ENCODE data around the gene LRRC72.

LRRC72 gene

GRCh38 chr7:16559497-16560179 lies 33.0 kb downstream of the LRRC72 start:
- Histone ChIP-seq H4K20me1 (ENCODE audit: insufficient read depth) (no peaks in the 10 kb centered on the region; the same call in 1 of the 2 replicates), H3K9ac (no peak overlapping the region), H3K79me2 (ENCODE audit: insufficient read depth, low read depth) (no peaks in the 10 kb centered on the region), H3K4me1 (ENCODE audit: low read depth, poor library complexity, severe bottlenecking) (peaks cover 6% of the 10 kb centered on the region), H3K27me3 (ENCODE audit: insufficient read depth, low read depth) (no peaks in the 10 kb centered on the region), H3K27ac (no peak overlapping the region), H2AFZ (ENCODE audit: low read depth) (no peak overlapping the region), H3K36me3 (ENCODE audit: insufficient read depth) (no peaks in the 10 kb centered on the region), H3K4me3 (IDR thresholded peaks at IDR 0.05; ENCODE audit: insufficient read depth, low read depth, low read length) (no peak overlapping the region), H3K4me2 (no peak overlapping the region)
- TF ChIP-seq, protein P1, sequence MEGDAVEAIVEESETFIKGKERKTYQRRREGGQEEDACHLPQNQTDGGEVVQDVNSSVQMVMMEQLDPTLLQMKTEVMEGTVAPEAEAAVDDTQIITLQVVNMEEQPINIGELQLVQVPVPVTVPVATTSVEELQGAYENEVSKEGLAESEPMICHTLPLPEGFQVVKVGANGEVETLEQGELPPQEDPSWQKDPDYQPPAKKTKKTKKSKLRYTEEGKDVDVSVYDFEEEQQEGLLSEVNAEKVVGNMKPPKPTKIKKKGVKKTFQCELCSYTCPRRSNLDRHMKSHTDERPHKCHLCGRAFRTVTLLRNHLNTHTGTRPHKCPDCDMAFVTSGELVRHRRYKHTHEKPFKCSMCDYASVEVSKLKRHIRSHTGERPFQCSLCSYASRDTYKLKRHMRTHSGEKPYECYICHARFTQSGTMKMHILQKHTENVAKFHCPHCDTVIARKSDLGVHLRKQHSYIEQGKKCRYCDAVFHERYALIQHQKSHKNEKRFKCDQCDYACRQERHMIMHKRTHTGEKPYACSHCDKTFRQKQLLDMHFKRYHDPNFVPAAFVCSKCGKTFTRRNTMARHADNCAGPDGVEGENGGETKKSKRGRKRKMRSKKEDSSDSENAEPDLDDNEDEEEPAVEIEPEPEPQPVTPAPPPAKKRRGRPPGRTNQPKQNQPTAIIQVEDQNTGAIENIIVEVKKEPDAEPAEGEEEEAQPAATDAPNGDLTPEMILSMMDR (conservative IDR thresholded peaks at IDR 0.05; ENCODE audit: low read depth, low read length): no peak

DNA sequence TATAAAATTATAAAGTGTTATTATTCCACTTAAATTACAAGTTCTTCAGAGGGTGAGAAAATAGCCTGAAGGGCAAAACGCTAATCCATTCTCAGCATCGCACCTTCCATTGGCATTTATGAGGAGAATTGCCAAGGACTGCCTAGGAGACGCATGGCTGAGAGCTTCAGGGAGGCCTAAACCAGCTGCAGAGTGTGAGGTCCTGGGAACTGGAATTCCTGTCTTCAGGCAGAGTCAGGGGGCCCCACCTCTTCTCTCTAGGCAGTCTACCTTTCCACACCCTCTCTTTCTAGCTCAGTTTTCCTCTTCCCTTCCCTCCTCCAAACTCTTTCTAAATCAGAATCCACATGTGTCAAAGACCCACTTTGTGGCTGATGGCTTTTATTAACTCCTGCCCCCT lies 35.3 kb downstream of the LRRC72 start:
- H3K27me3 ChIP-seq (ENCODE audit: insufficient read depth, low read depth): no peaks in the 10 kb centered on the region
- TF ChIP-seq, protein P1 (conservative IDR thresholded peaks at IDR 0.05; ENCODE audit: low read depth, low read length): no peak
- peaks cover 6% of the 10 kb centered on the region for H3K4me1 ChIP-seq (ENCODE audit: low read depth, poor library complexity, severe bottlenecking)
- no peak overlapping the region for H3K27ac ChIP-seq
- H3K79me2 ChIP-seq (ENCODE audit: insufficient read depth, low read depth): no peaks in the 10 kb centered on the region
- no peaks in the 10 kb centered on the region for H3K36me3 ChIP-seq (ENCODE audit: insufficient read depth)
- no peak overlapping the region for H3K4me3 ChIP-seq (IDR thresholded peaks at IDR 0.05; ENCODE audit: insufficient read depth, low read depth, low read length)
- H2AFZ ChIP-seq (ENCODE audit: low read depth): no peak overlapping the region
- no peak overlapping the region for H3K9ac ChIP-seq
- no peaks in the 10 kb centered on the region for H4K20me1 ChIP-seq (ENCODE audit: insufficient read depth)
- no peak overlapping the region for H3K4me2 ChIP-seq

DNA sequence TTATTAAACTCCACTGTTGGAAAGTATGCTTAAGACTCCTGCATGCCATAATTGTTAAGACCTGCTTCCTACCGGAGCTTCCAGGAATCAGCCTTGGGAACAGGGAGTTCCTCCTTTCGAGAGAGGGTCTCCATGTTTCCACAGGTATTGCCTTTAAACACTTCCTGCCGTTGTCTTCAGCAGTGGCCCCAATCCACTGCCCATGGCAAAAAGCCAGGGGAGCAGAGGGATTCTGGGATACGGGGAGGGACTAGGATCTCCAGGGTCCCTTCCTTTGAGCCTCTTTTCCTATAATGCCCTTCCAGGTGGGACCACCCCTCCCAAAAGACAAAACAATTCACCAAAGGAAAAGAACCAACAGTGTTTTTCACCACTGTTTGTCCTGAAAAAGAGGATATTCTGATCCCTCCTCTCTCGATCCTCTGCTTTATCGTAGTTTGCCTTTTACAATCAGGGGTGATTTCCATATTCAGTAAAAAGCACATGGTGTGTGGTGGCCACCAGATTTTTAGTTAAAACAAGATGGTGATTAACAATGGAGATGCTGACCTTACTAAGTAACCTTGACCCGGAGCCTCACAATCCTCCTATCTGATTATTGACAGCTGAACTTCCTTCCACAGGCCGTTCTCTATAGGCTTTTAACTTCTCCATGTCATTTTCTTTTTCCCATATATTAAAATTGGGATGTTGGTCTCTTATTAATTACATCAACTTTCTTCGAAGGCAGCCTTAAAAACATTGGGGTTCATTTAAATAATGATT lies 36.0 kb downstream of the LRRC72 start:
- Histone ChIP-seq H3K4me3 (IDR thresholded peaks at IDR 0.05; ENCODE audit: insufficient read depth, low read depth, low read length) (no peak overlapping the region), H3K9ac (no peak overlapping the region), H3K27ac (no peak overlapping the region), H3K36me3 (ENCODE audit: insufficient read depth) (no peaks in the 10 kb centered on the region), H4K20me1 (ENCODE audit: insufficient read depth) (no peaks in the 10 kb centered on the region), H3K4me2 (no peak overlapping the region), H3K4me1 (ENCODE audit: low read depth, poor library complexity, severe bottlenecking) (peaks cover 6% of the 10 kb centered on the region), H3K27me3 (ENCODE audit: insufficient read depth, low read depth) (no peaks in the 10 kb centered on the region), H3K79me2 (ENCODE audit: insufficient read depth, low read depth) (no peaks in the 10 kb centered on the region), H2AFZ (ENCODE audit: low read depth) (no peak overlapping the region)
- TF ChIP-seq, protein P1 (conservative IDR thresholded peaks at IDR 0.05; ENCODE audit: low read depth, low read length): no peak

DNA sequence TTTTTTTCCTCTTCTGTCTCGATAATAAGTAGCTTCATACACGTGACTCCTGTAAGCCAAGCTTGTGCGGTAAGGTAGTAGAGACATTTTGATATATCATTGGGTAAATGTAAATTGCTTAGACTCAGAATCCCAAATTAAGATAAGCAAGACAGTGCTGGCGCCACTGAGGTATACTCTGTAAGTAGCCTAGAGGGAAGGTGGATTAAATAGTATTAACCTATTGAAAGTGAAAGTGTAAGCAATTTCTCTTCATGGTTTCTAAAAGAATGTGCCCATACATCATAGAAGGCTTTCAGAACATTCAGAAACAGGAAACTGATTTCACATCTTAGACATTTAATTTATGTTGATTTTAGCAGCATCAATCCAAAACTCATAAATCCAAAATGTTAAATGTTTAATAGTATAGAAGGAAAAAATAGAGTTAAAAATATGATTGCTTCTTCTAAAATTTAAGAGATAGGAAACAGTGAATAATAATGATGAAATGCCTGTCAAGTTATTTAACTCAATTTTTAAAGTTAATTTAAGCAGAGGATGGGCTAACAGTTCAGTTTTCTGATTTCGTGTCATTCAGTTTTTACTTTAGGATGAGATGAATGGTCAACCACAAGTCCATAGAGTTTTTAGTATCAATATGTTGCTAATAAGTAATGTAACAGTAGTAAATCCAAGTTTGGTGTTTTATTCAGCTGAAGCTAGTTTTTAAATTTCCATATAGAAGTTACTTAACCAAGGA lies 36.8 kb downstream of the LRRC72 start:
- H3K27me3 ChIP-seq (ENCODE audit: insufficient read depth, low read depth): no peaks in the 10 kb centered on the region
- no peak overlapping the region for H3K4me3 ChIP-seq (IDR thresholded peaks at IDR 0.05; ENCODE audit: insufficient read depth, low read depth, low read length)
- no peaks in the 10 kb centered on the region for H3K36me3 ChIP-seq (ENCODE audit: insufficient read depth)
- H4K20me1 ChIP-seq (ENCODE audit: insufficient read depth): no peaks in the 10 kb centered on the region
- H3K4me1 ChIP-seq (ENCODE audit: low read depth, poor library complexity, severe bottlenecking): peaks cover 6% of the 10 kb centered on the region
- no peak overlapping the region for H3K27ac ChIP-seq
- TF ChIP-seq, protein P1 (conservative IDR thresholded peaks at IDR 0.05; ENCODE audit: low read depth, low read length): no peak
- H3K79me2 ChIP-seq (ENCODE audit: insufficient read depth, low read depth): no peaks in the 10 kb centered on the region
- H2AFZ ChIP-seq (ENCODE audit: low read depth): no peak overlapping the region
- no peak overlapping the region for H3K9ac ChIP-seq
- H3K4me2 ChIP-seq: no peak overlapping the region
